SK-N-SH (cell line): Measurements from ENCODE around the gene SCAMP2. TPM values are rescaled to one million over a fixed set of nuclear protein-coding genes. Genes with fewer than 3 reads are reported as not detected.

ENCODE experiments used
- CTCF ChIA-PET: fragments of 300-600, 350-600 bp; formaldehyde crosslinking; extraction: SDS; loops from one replicate; lab custom pipeline; 2021; lab: Yijun Ruan, JAX
- POLR2A ChIA-PET: fragments of 350-600 bp; sonication (Branson Sonifier 250); formaldehyde crosslinking; extraction: SDS; loops from one replicate; lab custom pipeline; 2020; ENCODE audit warnings: antibody characterized with exemption, inconsistent platforms; lab: Yijun Ruan, JAX
- DNase-seq: peaks from one replicate; pipeline ENCODE4 v3.0.0; 2012
- H2AFZ ChIP-seq: fragments of 200-600 bp; sonication (generic); 2 replicates; pipeline ENCODE4 v1.8.1; 2016; ENCODE audit warnings: antibody characterized with exemption, mild to moderate bottlenecking, low read depth
- H3F3A ChIP-seq: fragments of 200-600 bp; sonication (generic); replicated peaks from 2 replicates; pipeline ENCODE3; 2016; ENCODE audit warnings: antibody characterized with exemption, mild to moderate bottlenecking; ENCODE audit not compliant: insufficient read depth
- H3K27ac ChIP-seq, 2 experiments: fragments of 200-500 bp in 1 of 2; fragments of 200-600 bp in 1 of 2; sonication (Bioruptor generic) in 1 of 2; sonication (generic), shearing (Covaris generic) in 1 of 2; 2 replicates each; pipeline versions ENCODE4 v1.5.1 to v1.6.1; 2014 to 2016; ENCODE audit warnings: low read depth in 2 of 2, inconsistent platforms in 1 of 2, low read length in 1 of 2, mild to moderate bottlenecking in 1 of 2, mixed read lengths in 1 of 2
- H3K27me3 ChIP-seq: fragments of 200-600 bp; sonication (generic), shearing (Covaris generic); 2 replicates; pipeline ENCODE4 v1.6.1; 2016; ENCODE audit warnings: mixed run types; ENCODE audit not compliant: insufficient read depth
- H3K36me3 ChIP-seq, 2 experiments: fragments of 200-500 bp in 1 of 2; fragments of 200-600 bp in 1 of 2; sonication (Bioruptor generic) in 1 of 2; sonication (generic) in 1 of 2; replicated peaks in 1 of 2; 2 replicates each; pipeline versions ENCODE3 to v1.5.1; 2014 to 2016; ENCODE audit warnings: low read length in 1 of 2, mild to moderate bottlenecking in 1 of 2; ENCODE audit not compliant: insufficient read depth in 2 of 2, control insufficient read depth in 1 of 2
- H3K4me1 ChIP-seq, 2 experiments: fragments of 200-500 bp in 1 of 2; fragments of 200-600 bp in 1 of 2; sonication (Bioruptor generic) in 1 of 2; sonication (generic), shearing (Covaris generic) in 1 of 2; 2 replicates each; pipeline versions ENCODE4 v1.5.1 to v1.6.1; 2014 to 2016; ENCODE audit warnings: low read depth in 1 of 2, low read length in 1 of 2, mixed run types in 1 of 2; ENCODE audit not compliant: insufficient read depth in 2 of 2, control insufficient read depth in 1 of 2
- H3K4me2 ChIP-seq: fragments of 200-600 bp; sonication (generic), shearing (Covaris generic); 2 replicates; pipeline ENCODE4 v1.6.1; 2017; ENCODE audit warnings: mixed run types
- H3K4me3 ChIP-seq, 2 experiments: fragments of 200-500 bp in 1 of 2; fragments of 200-600 bp in 1 of 2; sonication (Bioruptor generic) in 1 of 2; sonication (generic), shearing (Covaris generic) in 1 of 2; 2 replicates each; pipeline versions ENCODE4 v1.5.1 to v1.8.1; 2014 to 2016; ENCODE audit warnings: low read depth in 2 of 2, inconsistent platforms in 1 of 2, low read length in 1 of 2, mild to moderate bottlenecking in 1 of 2, mixed read lengths in 1 of 2, moderate library complexity in 1 of 2
- H3K79me2 ChIP-seq: fragments of 200-600 bp; sonication (generic); 2 replicates; pipeline ENCODE4 v1.8.1; 2017; ENCODE audit warnings: mild to moderate bottlenecking; ENCODE audit not compliant: insufficient read depth
- H3K9ac ChIP-seq: fragments of 200-600 bp; sonication (generic); 2 replicates; pipeline ENCODE4 v1.6.1; 2017; ENCODE audit warnings: mixed run types
- H3K9me2 ChIP-seq: fragments of 200-600 bp; sonication (generic); 2 replicates; pipeline ENCODE4 v1.6.1; 2017; ENCODE audit warnings: mixed run types
- H3K9me3 ChIP-seq: fragments of 200-600 bp; sonication (generic); 2 replicates; pipeline ENCODE4 v1.6.1; 2017; ENCODE audit warnings: mixed run types, mild to moderate bottlenecking, moderate library complexity
- H4K20me1 ChIP-seq: fragments of 200-600 bp; sonication (generic); 2 replicates; pipeline ENCODE4 v1.6.1; 2017; ENCODE audit warnings: mild to moderate bottlenecking, mixed run types; ENCODE audit not compliant: insufficient read depth
- EP300 ChIP-seq, 2 experiments: IDR thresholded peaks; 2 replicates each; pipeline versions ENCODE4 v1.4.0 to v1.6.1; 2012; ENCODE audit warnings: borderline replicate concordance in 1 of 2, low read depth in 1 of 2, low read length in 1 of 2
- EZH2phosphoT487 ChIP-seq: fragments of 200-600 bp; sonication (generic); IDR thresholded peaks from 2 replicates; pipeline ENCODE4 v1.6.1; 2017; ENCODE audit warnings: low read depth, mixed run types, mild to moderate bottlenecking, antibody characterized with exemption, moderate library complexity, borderline replicate concordance
- FOXJ3 ChIP-seq: sonication (generic); formaldehyde crosslinking; IDR thresholded peaks from 2 replicates; pipeline ENCODE4 v1.5.1; 2020; ENCODE audit warnings: mild to moderate bottlenecking, missing genetic modification reagents
- MXI1 ChIP-seq: IDR thresholded peaks from 2 replicates; pipeline ENCODE4 v1.6.1; 2012; ENCODE audit warnings: mild to moderate bottlenecking, low read depth, low read length, improper control_type of control experiment
- NFIC ChIP-seq: IDR thresholded peaks from 2 replicates; pipeline ENCODE4 v1.4.0; 2012; ENCODE audit warnings: borderline replicate concordance
- RCOR1 ChIP-seq: fragments of 150-350 bp; IDR thresholded peaks from 2 replicates; pipeline ENCODE4 v1.6.1; 2017; ENCODE audit warnings: antibody characterized with exemption, low read length
- TCF12 ChIP-seq: IDR thresholded peaks from 2 replicates; pipeline ENCODE4 v1.4.0; 2012
- TEAD4 ChIP-seq: IDR thresholded peaks from 2 replicates; pipeline ENCODE4 v1.4.0; 2012; ENCODE audit warnings: mild to moderate bottlenecking, borderline replicate concordance; ENCODE audit not compliant: insufficient read depth
- YY1 ChIP-seq: IDR thresholded peaks from 2 replicates; pipeline ENCODE4 v1.4.0; 2012; ENCODE audit warnings: low read depth, mild to moderate bottlenecking
- WGBS: methylation state at CpG from one replicate; pipeline ENCODE4 v1.1.6; 2017; ENCODE audit warnings: low lambda C conversion rate; 5-methylcytosine and 5-hydroxymethylcytosine counted together
- polyA plus RNA-seq, 3 experiments: library from polyadenylated mRNA; depleted of rRNA; stranded (reverse); fragments of >200 nt; gene quantifications; 2 replicates each; pipeline ENCODE4 v1.2.3, GENCODE V29; 2012
- TF ChIP-seq, protein P1 (sequence below): fragments of 200-600 bp; sonication (generic); IDR thresholded peaks from 2 replicates; pipeline ENCODE4 v1.6.1; 2017; ENCODE audit warnings: antibody characterized with exemption, mild to moderate bottlenecking, moderate library complexity

Gene SCAMP2
- polyA plus RNA-seq, 1 of the 3 experiments (the other 2 are of a cell fraction), result 88.1 TPM

GRCh38 chr15:74891469-74891868 is 18.3 kb upstream of the SCAMP2 start:
- no peak overlapping the region for H3K9ac ChIP-seq
- peaks cover 0 to 16% of the 10 kb centered on the region in 2 experiments; a peak in 1 of 4 replicates for H3K4me1 ChIP-seq
- DNase-seq, result no peak
- ChIA-PET CTCF (interaction anchor here (1.1 to 2.4 kb wide), 3 partner anchors 8 to 15 kb away, joined by 3 to 20 read pairs (median 4); partner anchors contain the start of gene FAM219B), POLR2A (interaction anchor here (0.8 to 1.3 kb wide), 2 partner anchors 9 to 10 kb away, joined by 3 read pairs; no protein-coding TSS in a partner anchor)
- TF ChIP-seq TCF12 (no peak), FOXJ3 (no peak), NFIC (no peak), MXI1 (no peak), RCOR1 (no peak), EP300 (IDR thresholded peaks at IDR 0.05; ENCODE audit: borderline replicate concordance in 1 of 2, low read depth in 1 of 2, low read length in 1 of 2) (no peak), EZH2phosphoT487 (no peak)
- H3K36me3 ChIP-seq, result peaks cover 12 to 19% of the 10 kb centered on the region in 2 experiments
- H3K4me3 ChIP-seq, result no peak overlapping the region
- WGBS, result 90% methylated on average over 1 of the region's 3 CpGs
- H3K27me3 ChIP-seq, result no peaks in the 10 kb centered on the region
- H3K79me2 ChIP-seq, result peaks cover 4% of the 10 kb centered on the region; the same call in 1 of the 2 replicates
- H3K4me2 ChIP-seq, result no peak overlapping the region
- no peaks in the 10 kb centered on the region for H3F3A ChIP-seq
- H2AFZ ChIP-seq, result no peak overlapping the region
- H3K27ac ChIP-seq, result no peak overlapping the region
- no peaks in the 10 kb centered on the region for H3K9me2 ChIP-seq
- no peaks in the 10 kb centered on the region for H4K20me1 ChIP-seq
- H3K9me3 ChIP-seq, result no peaks in the 10 kb centered on the region

DNA sequence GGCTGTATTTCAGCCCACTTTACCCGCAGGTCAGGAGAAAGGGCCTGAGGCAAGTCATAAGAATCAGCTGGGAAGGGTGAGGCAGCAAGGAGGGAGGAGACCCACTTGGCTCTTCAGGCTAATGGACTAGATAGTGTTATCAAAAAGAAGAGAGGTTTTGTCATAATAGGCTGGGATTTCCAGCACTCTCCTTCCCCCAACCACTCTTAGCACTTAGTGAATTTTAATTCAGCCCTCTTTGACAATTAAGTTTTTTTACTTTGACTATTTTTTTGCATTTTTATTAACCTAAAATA is 17.4 kb upstream of the SCAMP2 start:
- peak overlapping the region; percentile 96 for H3K4me2 ChIP-seq
- peaks cover 0 to 16% of the 10 kb centered on the region in 2 experiments; a peak in 1 of 4 replicates for H3K4me1 ChIP-seq
- DNase-seq, result no peak
- no peaks in the 10 kb centered on the region for H3F3A ChIP-seq
- H2AFZ ChIP-seq, result peak overlapping the region; percentile 83
- POLR2A ChIA-PET, result interaction anchor here (1.1 to 2.2 kb wide), 4 partner anchors 9 to 48 kb away, joined by 3 to 10 read pairs (median 6); partner anchors contain the start of genes COX5A and FAM219B
- no peaks in the 10 kb centered on the region for H3K9me3 ChIP-seq
- H4K20me1 ChIP-seq, result no peaks in the 10 kb centered on the region
- H3K4me3 ChIP-seq, result peak overlapping the region; percentile 89 to 92
- H3K27ac ChIP-seq, result peak overlapping the region in 1 of 2 experiments; percentile 87; a peak in 3 of 4 replicates
- TF ChIP-seq FOXJ3, result no peak
- no peak for TF ChIP-seq YY1
- no peak for TF ChIP-seq TEAD4
- TF ChIP-seq, protein P1, sequence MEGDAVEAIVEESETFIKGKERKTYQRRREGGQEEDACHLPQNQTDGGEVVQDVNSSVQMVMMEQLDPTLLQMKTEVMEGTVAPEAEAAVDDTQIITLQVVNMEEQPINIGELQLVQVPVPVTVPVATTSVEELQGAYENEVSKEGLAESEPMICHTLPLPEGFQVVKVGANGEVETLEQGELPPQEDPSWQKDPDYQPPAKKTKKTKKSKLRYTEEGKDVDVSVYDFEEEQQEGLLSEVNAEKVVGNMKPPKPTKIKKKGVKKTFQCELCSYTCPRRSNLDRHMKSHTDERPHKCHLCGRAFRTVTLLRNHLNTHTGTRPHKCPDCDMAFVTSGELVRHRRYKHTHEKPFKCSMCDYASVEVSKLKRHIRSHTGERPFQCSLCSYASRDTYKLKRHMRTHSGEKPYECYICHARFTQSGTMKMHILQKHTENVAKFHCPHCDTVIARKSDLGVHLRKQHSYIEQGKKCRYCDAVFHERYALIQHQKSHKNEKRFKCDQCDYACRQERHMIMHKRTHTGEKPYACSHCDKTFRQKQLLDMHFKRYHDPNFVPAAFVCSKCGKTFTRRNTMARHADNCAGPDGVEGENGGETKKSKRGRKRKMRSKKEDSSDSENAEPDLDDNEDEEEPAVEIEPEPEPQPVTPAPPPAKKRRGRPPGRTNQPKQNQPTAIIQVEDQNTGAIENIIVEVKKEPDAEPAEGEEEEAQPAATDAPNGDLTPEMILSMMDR, result no peak
- TF ChIP-seq MXI1, result no peak
- H3K9ac ChIP-seq, result peak overlapping the region; percentile 84
- H3K79me2 ChIP-seq, result peaks cover 4% of the 10 kb centered on the region; the same call in 1 of the 2 replicates
- WGBS, result 0% methylated on average over 1 of the region's 1 CpG
- no peaks in the 10 kb centered on the region for H3K27me3 ChIP-seq
- H3K36me3 ChIP-seq, result peaks cover 12 to 16% of the 10 kb centered on the region in 2 experiments
- H3K9me2 ChIP-seq, result no peaks in the 10 kb centered on the region
- CTCF ChIA-PET, result interaction anchor here (1.0 to 2.9 kb wide), 4 partner anchors 9 to 61 kb away, joined by 5 to 21 read pairs (median 6); no protein-coding TSS in a partner anchor
